Esophagus squamous epithelium (tissue), 4 donors: Measurements from ENCODE around the gene FBLN5.

Experiments used
- POLR2A ChIP-seq, 4 donors: fragments of 450-650 bp; IDR thresholded peaks; one replicate each; pipeline ENCODE4 v1.6.1; 2017; ENCODE audit warnings: antibody characterized with exemption in 4 of 4, mild to moderate bottlenecking in 4 of 4, moderate library complexity in 3 of 4
- TF ChIP-seq, protein P1 (sequence below), 6 experiments: fragments of 450-650 bp in 4 of 6; fragments of 200-600 bp in 2 of 6; sonication (generic) in 2 of 6; IDR thresholded peaks; one replicate each; pipeline ENCODE4 v1.5.1; 2016 to 2019; ENCODE audit warnings: antibody characterized with exemption in 6 of 6, mild to moderate bottlenecking in 4 of 6, moderate library complexity in 4 of 6

DNA sequence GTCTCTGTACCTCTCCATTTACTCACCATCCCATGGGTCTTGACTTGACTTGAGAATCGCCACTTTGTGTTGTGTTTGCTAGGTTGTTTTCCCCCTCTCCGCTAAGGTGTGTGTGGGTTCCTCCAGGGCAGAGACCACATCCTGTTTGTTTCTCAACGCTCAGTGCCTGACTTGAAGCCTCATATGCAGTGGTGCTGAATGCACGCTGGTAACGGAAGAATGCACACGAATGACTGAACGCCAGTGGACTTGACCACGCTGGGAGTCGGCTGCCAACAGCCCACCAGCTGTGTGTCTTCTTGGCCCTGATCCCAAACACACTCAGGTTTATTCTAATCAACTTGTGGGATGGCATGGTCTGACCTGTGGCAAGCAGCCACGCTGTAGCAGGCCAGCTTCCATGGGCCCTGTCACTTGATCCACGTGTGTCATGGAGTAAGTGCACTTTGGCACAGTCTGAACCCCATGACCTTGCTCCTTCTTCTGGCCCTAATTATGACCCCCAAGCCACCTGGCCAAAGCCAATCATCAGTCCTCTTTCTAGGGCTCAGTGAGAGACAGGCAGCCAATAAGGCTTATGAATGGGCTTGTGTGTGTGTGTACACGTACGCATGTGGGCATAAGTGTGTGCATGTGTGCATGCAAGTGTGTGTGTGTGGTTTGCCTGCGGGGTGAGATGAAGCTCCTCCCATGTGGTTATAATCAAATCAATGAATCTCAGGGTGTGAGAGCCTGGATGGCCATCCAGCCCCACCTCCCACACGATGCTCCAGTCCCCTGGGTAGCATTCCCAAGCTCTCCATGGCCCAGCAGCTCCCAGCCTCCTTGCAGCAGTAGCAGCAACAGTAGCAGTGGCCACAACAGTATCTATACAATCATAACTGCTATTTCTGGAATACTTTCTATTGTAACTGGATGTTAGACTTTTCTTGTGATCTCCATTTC is 73.8 kb downstream of the FBLN5 start:
- TF ChIP-seq, protein P1, sequence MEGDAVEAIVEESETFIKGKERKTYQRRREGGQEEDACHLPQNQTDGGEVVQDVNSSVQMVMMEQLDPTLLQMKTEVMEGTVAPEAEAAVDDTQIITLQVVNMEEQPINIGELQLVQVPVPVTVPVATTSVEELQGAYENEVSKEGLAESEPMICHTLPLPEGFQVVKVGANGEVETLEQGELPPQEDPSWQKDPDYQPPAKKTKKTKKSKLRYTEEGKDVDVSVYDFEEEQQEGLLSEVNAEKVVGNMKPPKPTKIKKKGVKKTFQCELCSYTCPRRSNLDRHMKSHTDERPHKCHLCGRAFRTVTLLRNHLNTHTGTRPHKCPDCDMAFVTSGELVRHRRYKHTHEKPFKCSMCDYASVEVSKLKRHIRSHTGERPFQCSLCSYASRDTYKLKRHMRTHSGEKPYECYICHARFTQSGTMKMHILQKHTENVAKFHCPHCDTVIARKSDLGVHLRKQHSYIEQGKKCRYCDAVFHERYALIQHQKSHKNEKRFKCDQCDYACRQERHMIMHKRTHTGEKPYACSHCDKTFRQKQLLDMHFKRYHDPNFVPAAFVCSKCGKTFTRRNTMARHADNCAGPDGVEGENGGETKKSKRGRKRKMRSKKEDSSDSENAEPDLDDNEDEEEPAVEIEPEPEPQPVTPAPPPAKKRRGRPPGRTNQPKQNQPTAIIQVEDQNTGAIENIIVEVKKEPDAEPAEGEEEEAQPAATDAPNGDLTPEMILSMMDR (IDR thresholded peaks at IDR 0.05), result no peak
- TF ChIP-seq POLR2A (IDR thresholded peaks at IDR 0.05), result peak in 1 of 4 donors; percentile 23
